B cell (primary cell): Measurements from ENCODE around the gene PCDHGC4. TPM values are rescaled to one million over a fixed set of nuclear protein-coding genes. Genes with fewer than 3 reads are reported as not detected.

Source experiments
- ATAC-seq: fragments of 200-7000 bp; cut with Tn5 transposase; one replicate; pipeline ENCODE4 v1.10.0; 2021; ENCODE audit warnings: low read depth, mild to moderate bottlenecking, moderate number of reproducible peaks, moderate library complexity
- CTCF ChIA-PET: fragments of 350-600 bp; sonication (Branson Sonifier 250); formaldehyde crosslinking; loops from one replicate; lab custom pipeline; 2021; ENCODE audit warnings: antibody characterized with exemption, inconsistent platforms; lab: Charles Lee
- POLR2A ChIA-PET: fragments of 350-600 bp; sonication (Branson Sonifier 250); formaldehyde crosslinking; loops from one replicate; lab custom pipeline; 2021; ENCODE audit warnings: antibody characterized with exemption; lab: Charles Lee
- DNase-seq: peaks from one replicate; pipeline ENCODE4 v3.0.0; 2013
- H2AFZ ChIP-seq: 2 replicates; pipeline ENCODE4 v1.6.1; 2012; ENCODE audit warnings: mild to moderate bottlenecking, low read depth, low read length; ENCODE audit not compliant: insufficient read depth, poor library complexity, severe bottlenecking
- H3K27ac ChIP-seq, 2 donors: 1 replicate in 1 of 2; 2 replicates in 1 of 2; pipeline ENCODE4 v1.5.1; 2012 to 2013; ENCODE audit warnings: low read length in 2 of 2, mild to moderate bottlenecking in 2 of 2, moderate library complexity in 1 of 2
- H3K27me3 ChIP-seq, 4 experiments: fragments of 200-600 bp in 1 of 4; sonication (generic) in 1 of 4; replicated peaks in 1 of 4; 1 replicate in 2 of 4; 2 replicates in 2 of 4; pipeline versions ENCODE4 v1.6.1 to v1.7.0; 2013 to 2016; ENCODE audit warnings: low read length in 3 of 4, mild to moderate bottlenecking in 2 of 4, mixed read lengths in 1 of 4, moderate library complexity in 1 of 4; ENCODE audit not compliant: insufficient read depth in 4 of 4, control insufficient read depth in 3 of 4; ENCODE audit errors: control extremely low read depth in 1 of 4
- H3K36me3 ChIP-seq, 2 experiments: replicated peaks in 1 of 2; 1 replicate in 1 of 2; 2 replicates in 1 of 2; pipeline versions ENCODE4 v1.6.1 to v1.7.1; 2013; ENCODE audit warnings: low read length in 1 of 2; ENCODE audit not compliant: insufficient read depth in 2 of 2, control insufficient read depth in 1 of 2; ENCODE audit errors: control extremely low read depth in 1 of 2, extremely low read depth in 1 of 2
- H3K4me1 ChIP-seq, 2 donors: fragments of 200-600 bp in 1 of 2; sonication (generic) in 1 of 2; 1 replicate in 1 of 2; 2 replicates in 1 of 2; pipeline versions ENCODE4 v1.5.1 to v1.6.1; 2013 to 2017; ENCODE audit warnings: low read length in 2 of 2; ENCODE audit not compliant: control insufficient read depth in 2 of 2, insufficient read depth in 2 of 2
- H3K4me2 ChIP-seq: replicated peaks from 2 replicates; pipeline ENCODE3; 2012; ENCODE audit warnings: mild to moderate bottlenecking, low read depth, low read length; ENCODE audit not compliant: poor library complexity, severe bottlenecking
- H3K4me3 ChIP-seq, 5 experiments: fragments of 200-600 bp in 1 of 5; sonication (generic) in 1 of 5; 1 replicate in 3 of 5; 2 replicates in 2 of 5; pipeline versions ENCODE4 v1.5.1 to v1.7.0; 2011 to 2016; ENCODE audit warnings: low read length in 4 of 5, mild to moderate bottlenecking in 4 of 5, low read depth in 2 of 5, control low read depth in 1 of 5, moderate library complexity in 1 of 5; ENCODE audit not compliant: insufficient read depth in 1 of 5; ENCODE audit errors: control extremely low read depth in 1 of 5, extremely low read depth in 1 of 5
- H3K79me2 ChIP-seq: fragments of 200-600 bp; sonication (generic); one replicate; pipeline ENCODE4 v1.6.0; 2016; ENCODE audit warnings: low read length; ENCODE audit not compliant: control insufficient read depth, insufficient read depth
- H3K9ac ChIP-seq: fragments of 200-600 bp; sonication (generic); 2 replicates; pipeline ENCODE4 v1.6.1; 2017; ENCODE audit warnings: mild to moderate bottlenecking, low read length, moderate library complexity
- H3K9me3 ChIP-seq, 3 donors: one replicate each; pipeline versions ENCODE4 v1.6.1 to v1.7.1; 2013; ENCODE audit warnings: low read length in 2 of 3; ENCODE audit not compliant: control insufficient read depth in 2 of 3, insufficient read depth in 1 of 3; ENCODE audit errors: control extremely low read depth in 1 of 3
- H4K20me1 ChIP-seq: 2 replicates; pipeline ENCODE4 v1.6.0; 2012; ENCODE audit warnings: mild to moderate bottlenecking, low read length; ENCODE audit not compliant: insufficient read depth, control insufficient read depth, poor library complexity, severe bottlenecking
- H3K27ac Mint-ChIP-seq: one replicate; pipeline ENCODE4 v1.8.0; 2021; ENCODE audit warnings: mixed read lengths
- H3K27me3 Mint-ChIP-seq: one replicate; pipeline ENCODE4 v1.8.0; 2021; ENCODE audit warnings: mixed read lengths
- H3K4me1 Mint-ChIP-seq: one replicate; pipeline ENCODE4 v1.8.0; 2021; ENCODE audit warnings: mixed read lengths
- H3K4me3 Mint-ChIP-seq: one replicate; pipeline ENCODE4 v1.8.0; 2021; ENCODE audit warnings: mixed read lengths
- H3K9me3 Mint-ChIP-seq: one replicate; pipeline ENCODE4 v1.8.0; 2022; ENCODE audit warnings: mixed read lengths; ENCODE audit not compliant: insufficient read depth
- EZH2 ChIP-seq: IDR thresholded peaks from 2 replicates; pipeline ENCODE4 v1.6.1; 2012; ENCODE audit warnings: borderline replicate concordance, low read depth, mild to moderate bottlenecking, moderate library complexity, low read length; ENCODE audit not compliant: insufficient read depth, poor library complexity, severe bottlenecking
- WGBS: methylation state at CpG from one replicate; pipeline ENCODE4 v1.1.5; 2013; ENCODE audit warnings: missing lambda C conversion rate; ENCODE audit not compliant: insufficient coverage; 5-methylcytosine and 5-hydroxymethylcytosine counted together
- intact Hi-C: fragments of 100-400 bp; cut with micrococcal nuclease; formaldehyde crosslinking; loops from one replicate; pipeline ENCODE4 v1.10.0; 2022
- polyA plus RNA-seq: library from polyadenylated mRNA; depleted of rRNA; stranded (reverse); fragments of >200 nt; gene quantifications from 2 replicates; pipeline ENCODE4 v1.2.3, GENCODE V29; 2012
- total RNA-seq, 2 donors: library from RNA; stranded (reverse); fragments of 120-200 nt in 1 of 2; gene quantifications; 1 replicate in 1 of 2; 2 replicates in 1 of 2; pipeline versions ENCODE4 v1.2.3 to v1.2.4, GENCODE V29; 2013 to 2022
- TF ChIP-seq, protein P1 (sequence below): fragments of 200-600 bp; IDR thresholded peaks from one replicate; pipeline ENCODE4 v1.8.0; 2022; ENCODE audit warnings: antibody characterized with exemption, mild to moderate bottlenecking

The PCDHGC4 gene
- total and polyA plus RNA-seq, 2 donors (not counting 1 experiment from before 2014, with no cell fraction given) = 0.09 to 0.42 TPM

DNA sequence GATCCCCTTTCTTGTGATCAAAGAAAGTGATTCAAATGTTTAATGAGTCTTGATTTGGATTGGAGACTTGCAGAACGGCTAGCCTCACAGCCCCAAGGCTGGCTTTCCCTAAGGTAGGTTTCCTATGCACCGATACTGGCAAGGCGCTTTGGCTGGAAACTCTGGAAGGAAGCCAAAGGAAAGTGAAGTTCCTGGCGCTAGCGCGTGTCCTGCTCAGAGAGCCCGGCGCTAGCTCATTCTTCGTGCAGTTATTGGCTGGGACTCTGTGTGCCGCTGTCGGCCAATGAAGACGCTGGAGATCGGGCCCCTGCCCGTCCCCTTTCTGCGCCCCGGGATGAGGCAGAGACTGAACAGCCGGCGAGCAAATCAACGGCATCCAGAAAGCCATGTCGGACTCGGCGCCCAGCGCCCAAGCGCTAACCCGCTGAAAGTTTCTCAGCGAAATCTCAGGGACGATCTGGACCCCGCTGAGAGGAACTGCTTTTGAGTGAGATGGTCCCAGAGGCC, 9.2 kb upstream of the PCDHGC4 start, which contains the start of gene PCDHGC3:
TSS of gene PCDHGC3 (plus strand) at position 342 of the 507 bp plus-strand sequence. CDS start at position 493, 151 bp downstream.
- no peaks in the 10 kb centered on the region for H3K9me3 Mint-ChIP-seq
- Histone ChIP-seq H3K27me3 (peaks cover 0 to 47% (median 30%) of the 10 kb centered on the region in 4 experiments), H3K36me3 (no peaks in the 10 kb centered on the region), H3K4me1 (peaks cover 23 to 32% of the 10 kb centered on the region in 2 donors), H2AFZ (peak within 1 kb of the TSS; percentile 66), H3K79me2 (no peaks in the 10 kb centered on the region), H3K27ac (no peak within 1 kb of the TSS), H3K4me2 (peak within 1 kb of the TSS; percentile 76), H3K9me3 (peaks cover 0 to 13% (median 0%) of the 10 kb centered on the region in 3 donors), H3K4me3 (peak within 1 kb of the TSS; percentile 35 to 64 (median 49)), H4K20me1 (no peaks in the 10 kb centered on the region), H3K9ac (peak within 1 kb of the TSS; percentile 60)
- under 1% methylated on average over 28 of the region's 28 CpGs for WGBS
- H3K27ac Mint-ChIP-seq = peak within 1 kb of the TSS; percentile 47
- DNase-seq = peak; percentile 65
- ATAC-seq = peak; percentile 95
- peaks cover 36% of the 10 kb centered on the region for H3K27me3 Mint-ChIP-seq
- intact Hi-C loops = loop anchor here (1.0 to 2.0 kb wide), 2 partner anchors 35 to 49 kb away; no protein-coding TSS in a partner anchor
- peaks cover 29% of the 10 kb centered on the region for H3K4me1 Mint-ChIP-seq
- TF ChIP-seq, protein P1, sequence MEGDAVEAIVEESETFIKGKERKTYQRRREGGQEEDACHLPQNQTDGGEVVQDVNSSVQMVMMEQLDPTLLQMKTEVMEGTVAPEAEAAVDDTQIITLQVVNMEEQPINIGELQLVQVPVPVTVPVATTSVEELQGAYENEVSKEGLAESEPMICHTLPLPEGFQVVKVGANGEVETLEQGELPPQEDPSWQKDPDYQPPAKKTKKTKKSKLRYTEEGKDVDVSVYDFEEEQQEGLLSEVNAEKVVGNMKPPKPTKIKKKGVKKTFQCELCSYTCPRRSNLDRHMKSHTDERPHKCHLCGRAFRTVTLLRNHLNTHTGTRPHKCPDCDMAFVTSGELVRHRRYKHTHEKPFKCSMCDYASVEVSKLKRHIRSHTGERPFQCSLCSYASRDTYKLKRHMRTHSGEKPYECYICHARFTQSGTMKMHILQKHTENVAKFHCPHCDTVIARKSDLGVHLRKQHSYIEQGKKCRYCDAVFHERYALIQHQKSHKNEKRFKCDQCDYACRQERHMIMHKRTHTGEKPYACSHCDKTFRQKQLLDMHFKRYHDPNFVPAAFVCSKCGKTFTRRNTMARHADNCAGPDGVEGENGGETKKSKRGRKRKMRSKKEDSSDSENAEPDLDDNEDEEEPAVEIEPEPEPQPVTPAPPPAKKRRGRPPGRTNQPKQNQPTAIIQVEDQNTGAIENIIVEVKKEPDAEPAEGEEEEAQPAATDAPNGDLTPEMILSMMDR = no peak
- no peak for TF ChIP-seq EZH2
- peak within 1 kb of the TSS; percentile 95 for H3K4me3 Mint-ChIP-seq
- POLR2A ChIA-PET = no interaction called here
- CTCF ChIA-PET = interaction anchor here (0.6 to 5.0 kb wide), 20 partner anchors 9 to 142 kb away, joined by 3 to 65 read pairs (median 6); partner anchors contain the start of genes DIAPH1, PCDHGA10, PCDHGA11 and PCDHGA12
